ENCODE results near the gene C4orf50. TPM values are rescaled to one million over a fixed set of nuclear protein-coding genes. Genes with fewer than 3 reads are reported as not detected.

Gene C4orf50
- total and polyA plus RNA-seq, 2 experiments from 2014 or later: 0.06 to 0.31 TPM

DNA sequence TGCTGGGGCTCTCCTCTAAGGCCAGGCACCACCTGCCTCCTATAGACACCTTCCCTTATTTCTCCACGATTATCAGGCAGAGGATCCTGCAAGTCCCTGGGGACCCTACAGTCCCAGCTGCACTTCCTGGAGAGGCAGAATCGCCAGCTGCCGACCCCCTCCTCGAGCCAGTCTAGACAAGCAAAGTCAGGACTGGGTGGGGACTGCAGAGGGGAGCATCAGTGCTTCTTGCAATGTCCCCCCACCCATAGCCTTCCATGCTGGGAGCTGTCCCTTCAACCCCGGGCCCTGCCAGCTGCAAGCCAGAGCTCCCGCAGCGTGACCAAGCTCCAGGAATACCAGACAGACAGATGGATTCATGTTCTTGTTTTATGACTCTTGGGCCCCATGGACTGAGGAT lies 124.0 kb downstream of the C4orf50 start:
- Histone ChIP-seq H2AFZ (no peak overlapping the region), H3F3A (replicated peaks; ENCODE audit: low read depth) (no peaks in the 10 kb centered on the region), H3K79me2 (replicated peaks; ENCODE audit: insufficient read depth) (peaks cover 4% of the 10 kb centered on the region; the same call in 1 of the 2 replicates), H3K4me1 (ENCODE audit: insufficient read depth) (peaks cover 22% of the 10 kb centered on the region), H3K9me2 (ENCODE audit: insufficient read depth) (no peaks in the 10 kb centered on the region), H3K4me3 (no peak overlapping the region), H3K27ac (ENCODE audit: low read depth) (no peak overlapping the region), H3K4me2 (no peak overlapping the region), H4K20me1 (replicated peaks; ENCODE audit: insufficient read depth) (peaks cover 8% of the 10 kb centered on the region), H3K27me3 (ENCODE audit: insufficient read depth) (peaks cover 64% of the 10 kb centered on the region), H3K36me3 (ENCODE audit: insufficient read depth) (no peaks in the 10 kb centered on the region)
- no peak overlapping the region for H3K4me3 Mint-ChIP-seq
- no peaks in the 10 kb centered on the region; the same call in 1 of the 3 replicates for H3K36me3 Mint-ChIP-seq (ENCODE audit: low read depth)
- peaks cover 13% of the 10 kb centered on the region; the same call in 2 of the 3 replicates for H3K9me3 Mint-ChIP-seq
- H3K4me1 Mint-ChIP-seq: peaks cover 33% of the 10 kb centered on the region
- H3K27me3 Mint-ChIP-seq (ENCODE audit: insufficient read depth, low read depth, poor library complexity): peaks cover 64% of the 10 kb centered on the region
- TF ChIP-seq, protein P1, sequence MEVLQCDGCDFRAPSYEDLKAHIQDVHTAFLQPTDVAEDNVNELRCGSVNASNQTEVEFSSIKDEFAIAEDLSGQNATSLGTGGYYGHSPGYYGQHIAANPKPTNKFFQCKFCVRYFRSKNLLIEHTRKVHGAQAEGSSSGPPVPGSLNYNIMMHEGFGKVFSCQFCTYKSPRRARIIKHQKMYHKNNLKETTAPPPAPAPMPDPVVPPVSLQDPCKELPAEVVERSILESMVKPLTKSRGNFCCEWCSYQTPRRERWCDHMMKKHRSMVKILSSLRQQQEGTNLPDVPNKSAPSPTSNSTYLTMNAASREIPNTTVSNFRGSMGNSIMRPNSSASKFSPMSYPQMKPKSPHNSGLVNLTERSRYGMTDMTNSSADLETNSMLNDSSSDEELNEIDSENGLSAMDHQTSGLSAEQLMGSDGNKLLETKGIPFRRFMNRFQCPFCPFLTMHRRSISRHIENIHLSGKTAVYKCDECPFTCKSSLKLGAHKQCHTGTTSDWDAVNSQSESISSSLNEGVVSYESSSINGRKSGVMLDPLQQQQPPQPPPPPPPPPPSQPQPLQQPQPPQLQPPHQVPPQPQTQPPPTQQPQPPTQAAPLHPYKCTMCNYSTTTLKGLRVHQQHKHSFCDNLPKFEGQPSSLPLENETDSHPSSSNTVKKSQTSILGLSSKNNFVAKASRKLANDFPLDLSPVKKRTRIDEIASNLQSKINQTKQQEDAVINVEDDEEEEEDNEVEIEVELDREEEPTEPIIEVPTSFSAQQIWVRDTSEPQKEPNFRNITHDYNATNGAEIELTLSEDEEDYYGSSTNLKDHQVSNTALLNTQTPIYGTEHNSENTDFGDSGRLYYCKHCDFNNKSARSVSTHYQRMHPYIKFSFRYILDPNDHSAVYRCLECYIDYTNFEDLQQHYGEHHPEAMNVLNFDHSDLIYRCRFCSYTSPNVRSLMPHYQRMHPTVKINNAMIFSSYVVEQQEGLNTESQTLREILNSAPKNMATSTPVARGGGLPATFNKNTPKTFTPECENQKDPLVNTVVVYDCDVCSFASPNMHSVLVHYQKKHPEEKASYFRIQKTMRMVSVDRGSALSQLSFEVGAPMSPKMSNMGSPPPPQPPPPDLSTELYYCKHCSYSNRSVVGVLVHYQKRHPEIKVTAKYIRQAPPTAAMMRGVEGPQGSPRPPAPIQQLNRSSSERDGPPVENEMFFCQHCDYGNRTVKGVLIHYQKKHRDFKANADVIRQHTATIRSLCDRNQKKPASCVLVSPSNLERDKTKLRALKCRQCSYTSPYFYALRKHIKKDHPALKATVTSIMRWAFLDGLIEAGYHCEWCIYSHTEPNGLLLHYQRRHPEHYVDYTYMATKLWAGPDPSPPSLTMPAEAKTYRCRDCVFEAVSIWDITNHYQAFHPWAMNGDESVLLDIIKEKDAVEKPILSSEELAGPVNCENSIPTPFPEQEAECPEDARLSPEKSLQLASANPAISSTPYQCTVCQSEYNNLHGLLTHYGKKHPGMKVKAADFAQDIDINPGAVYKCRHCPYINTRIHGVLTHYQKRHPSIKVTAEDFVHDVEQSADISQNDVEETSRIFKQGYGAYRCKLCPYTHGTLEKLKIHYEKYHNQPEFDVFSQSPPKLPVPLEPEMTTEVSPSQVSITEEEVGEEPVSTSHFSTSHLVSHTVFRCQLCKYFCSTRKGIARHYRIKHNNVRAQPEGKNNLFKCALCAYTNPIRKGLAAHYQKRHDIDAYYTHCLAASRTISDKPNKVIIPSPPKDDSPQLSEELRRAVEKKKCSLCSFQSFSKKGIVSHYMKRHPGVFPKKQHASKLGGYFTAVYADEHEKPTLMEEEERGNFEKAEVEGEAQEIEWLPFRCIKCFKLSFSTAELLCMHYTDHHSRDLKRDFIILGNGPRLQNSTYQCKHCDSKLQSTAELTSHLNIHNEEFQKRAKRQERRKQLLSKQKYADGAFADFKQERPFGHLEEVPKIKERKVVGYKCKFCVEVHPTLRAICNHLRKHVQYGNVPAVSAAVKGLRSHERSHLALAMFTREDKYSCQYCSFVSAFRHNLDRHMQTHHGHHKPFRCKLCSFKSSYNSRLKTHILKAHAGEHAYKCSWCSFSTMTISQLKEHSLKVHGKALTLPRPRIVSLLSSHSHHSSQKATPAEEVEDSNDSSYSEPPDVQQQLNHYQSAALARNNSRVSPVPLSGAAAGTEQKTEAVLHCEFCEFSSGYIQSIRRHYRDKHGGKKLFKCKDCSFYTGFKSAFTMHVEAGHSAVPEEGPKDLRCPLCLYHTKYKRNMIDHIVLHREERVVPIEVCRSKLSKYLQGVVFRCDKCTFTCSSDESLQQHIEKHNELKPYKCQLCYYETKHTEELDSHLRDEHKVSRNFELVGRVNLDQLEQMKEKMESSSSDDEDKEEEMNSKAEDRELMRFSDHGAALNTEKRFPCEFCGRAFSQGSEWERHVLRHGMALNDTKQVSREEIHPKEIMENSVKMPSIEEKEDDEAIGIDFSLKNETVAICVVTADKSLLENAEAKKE (CRISPR knock-in tag; IDR thresholded peaks at IDR 0.05): no peak
- no peak for DNase-seq (ENCODE audit: low spot score)
- H3K27ac Mint-ChIP-seq: no peak overlapping the region
- no peak for ATAC-seq

DNA sequence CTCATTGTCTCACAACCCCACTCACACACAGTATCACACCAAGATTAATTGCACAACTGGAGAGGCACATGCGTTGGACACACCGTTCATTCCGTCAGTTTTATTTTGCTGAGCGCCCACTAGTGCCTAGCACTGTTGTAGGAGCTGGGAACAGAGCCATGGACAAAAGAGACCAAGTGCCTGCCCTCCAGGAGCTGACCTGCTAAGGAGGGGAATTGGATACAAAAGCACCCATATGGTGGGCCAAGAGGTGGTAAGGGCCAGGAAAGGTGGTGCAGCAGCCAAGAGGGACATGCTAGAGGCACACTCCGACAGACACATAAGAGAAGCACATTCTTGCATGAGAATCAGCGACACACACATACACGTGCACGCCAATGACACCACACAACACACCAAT lies 124.6 kb downstream of the C4orf50 start:
- peaks cover 69% of the 10 kb centered on the region for H3K27me3 ChIP-seq (ENCODE audit: insufficient read depth)
- H3K36me3 Mint-ChIP-seq (ENCODE audit: low read depth): no peaks in the 10 kb centered on the region; the same call in 1 of the 3 replicates
- H3K79me2 ChIP-seq (replicated peaks; ENCODE audit: insufficient read depth): peaks cover 4% of the 10 kb centered on the region; the same call in 1 of the 2 replicates
- peaks cover 70% of the 10 kb centered on the region for H3K27me3 Mint-ChIP-seq (ENCODE audit: insufficient read depth, low read depth, poor library complexity)
- H3K4me1 Mint-ChIP-seq: peaks cover 39% of the 10 kb centered on the region
- TF ChIP-seq POLR2AphosphoS5 (IDR thresholded peaks at IDR 0.05; ENCODE audit: low read depth) (no peak), ZNF114 (CRISPR knock-in tag; IDR thresholded peaks at IDR 0.05) (no peak), EZH2 (IDR thresholded peaks at IDR 0.05; ENCODE audit: low read depth, unreplicated experiment) (peak; percentile 42), NANOG (IDR thresholded peaks at IDR 0.05; ENCODE audit: borderline replicate concordance) (no peak), ZNF331 (CRISPR knock-in tag; IDR thresholded peaks at IDR 0.05; ENCODE audit: low read depth) (no peak)
- TF ChIP-seq, protein P2, sequence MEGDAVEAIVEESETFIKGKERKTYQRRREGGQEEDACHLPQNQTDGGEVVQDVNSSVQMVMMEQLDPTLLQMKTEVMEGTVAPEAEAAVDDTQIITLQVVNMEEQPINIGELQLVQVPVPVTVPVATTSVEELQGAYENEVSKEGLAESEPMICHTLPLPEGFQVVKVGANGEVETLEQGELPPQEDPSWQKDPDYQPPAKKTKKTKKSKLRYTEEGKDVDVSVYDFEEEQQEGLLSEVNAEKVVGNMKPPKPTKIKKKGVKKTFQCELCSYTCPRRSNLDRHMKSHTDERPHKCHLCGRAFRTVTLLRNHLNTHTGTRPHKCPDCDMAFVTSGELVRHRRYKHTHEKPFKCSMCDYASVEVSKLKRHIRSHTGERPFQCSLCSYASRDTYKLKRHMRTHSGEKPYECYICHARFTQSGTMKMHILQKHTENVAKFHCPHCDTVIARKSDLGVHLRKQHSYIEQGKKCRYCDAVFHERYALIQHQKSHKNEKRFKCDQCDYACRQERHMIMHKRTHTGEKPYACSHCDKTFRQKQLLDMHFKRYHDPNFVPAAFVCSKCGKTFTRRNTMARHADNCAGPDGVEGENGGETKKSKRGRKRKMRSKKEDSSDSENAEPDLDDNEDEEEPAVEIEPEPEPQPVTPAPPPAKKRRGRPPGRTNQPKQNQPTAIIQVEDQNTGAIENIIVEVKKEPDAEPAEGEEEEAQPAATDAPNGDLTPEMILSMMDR (conservative IDR thresholded peaks at IDR 0.05; ENCODE audit: low read depth in 2 of 2): peak in 1 of 2 experiments; percentile 39; a peak in 2 of 4 replicates
- TF ChIP-seq, protein P3, sequence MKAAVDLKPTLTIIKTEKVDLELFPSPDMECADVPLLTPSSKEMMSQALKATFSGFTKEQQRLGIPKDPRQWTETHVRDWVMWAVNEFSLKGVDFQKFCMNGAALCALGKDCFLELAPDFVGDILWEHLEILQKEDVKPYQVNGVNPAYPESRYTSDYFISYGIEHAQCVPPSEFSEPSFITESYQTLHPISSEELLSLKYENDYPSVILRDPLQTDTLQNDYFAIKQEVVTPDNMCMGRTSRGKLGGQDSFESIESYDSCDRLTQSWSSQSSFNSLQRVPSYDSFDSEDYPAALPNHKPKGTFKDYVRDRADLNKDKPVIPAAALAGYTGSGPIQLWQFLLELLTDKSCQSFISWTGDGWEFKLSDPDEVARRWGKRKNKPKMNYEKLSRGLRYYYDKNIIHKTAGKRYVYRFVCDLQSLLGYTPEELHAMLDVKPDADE (IDR thresholded peaks at IDR 0.05): no peak
- 0 out of 2 replicates have a peak, but pooled peaks cover 4% of the 10 kb centered on the region for H3F3A ChIP-seq (replicated peaks; ENCODE audit: low read depth)
- peak overlapping the region; percentile 78; the same call in 1 of the 2 replicates for H2AFZ ChIP-seq
- peaks cover 27% of the 10 kb centered on the region for H3K4me1 ChIP-seq (ENCODE audit: insufficient read depth)
- H3K9me3 Mint-ChIP-seq: peaks cover 13% of the 10 kb centered on the region; the same call in 2 of the 3 replicates
- H3K27ac ChIP-seq (ENCODE audit: low read depth): no peak overlapping the region
- peak overlapping the region; percentile 65 for H3K4me3 Mint-ChIP-seq
- no peaks in the 10 kb centered on the region for H3K36me3 ChIP-seq (ENCODE audit: insufficient read depth)
- H4K20me1 ChIP-seq (replicated peaks; ENCODE audit: insufficient read depth): peaks cover 8% of the 10 kb centered on the region; the same call in 1 of the 2 replicates
- H3K4me2 ChIP-seq: peak overlapping the region; percentile 81
- DNase-seq (ENCODE audit: low spot score) (no peak), ATAC-seq (no peak)
- H3K4me3 ChIP-seq: peak overlapping the region; percentile 55
- H3K9me2 ChIP-seq (ENCODE audit: insufficient read depth): no peaks in the 10 kb centered on the region
- no peak overlapping the region for H3K27ac Mint-ChIP-seq

All from GM23338 (cell line).